GM15510 (cell line): ENCODE results near the gene CST1.
"Not testable (repeated sequence)": the region's sequence is repeated elsewhere in the genome, so short reads cannot be mapped to it uniquely, and the experiment has no call there.

ENCODE experiments used
- POLR2A ChIP-seq: IDR thresholded peaks from 3 replicates; pipeline ENCODE4 v1.6.1; 2011; ENCODE audit warnings: borderline replicate concordance; ENCODE audit not compliant: insufficient read length; ENCODE audit errors: extremely low read depth

Gene CST1

GRCh38 chr20:23750786-23751185, at the start of gene CST1:
Gene CST1 (minus strand): TSS chr20:23750935. CDS start chr20:23750866, 69 bp downstream.
- not testable (repeated sequence) for TF ChIP-seq POLR2A

- TF ChIP-seq POLR2A, result no peak
Measured at GRCh38 chr20:23795526-23795925, 44.8 kb upstream of the CST1 start.

GRCh38 chr20:23794841-23795240, 44.1 kb upstream of the CST1 start:
- no peak for TF ChIP-seq POLR2A

- TF ChIP-seq POLR2A, result no peak
Measured at GRCh38 chr20:23794065-23794464, 43.3 kb upstream of the CST1 start.

- no peak for TF ChIP-seq POLR2A
Measured at GRCh38 chr20:23783447-23783846, 32.7 kb upstream of the CST1 start.

- no peak for TF ChIP-seq POLR2A
Measured at GRCh38 chr20:23782366-23782983, 31.7 kb upstream of the CST1 start.

GRCh38 chr20:23776067-23776771, 25.5 kb upstream of the CST1 start:
- no peak for TF ChIP-seq POLR2A

GRCh38 chr20:23774081-23774480, 23.3 kb upstream of the CST1 start:
- TF ChIP-seq POLR2A, result no peak

GRCh38 chr20:23773579-23773978, 22.8 kb upstream of the CST1 start:
- no peak for TF ChIP-seq POLR2A

GRCh38 chr20:23773127-23773526, 22.4 kb upstream of the CST1 start:
- TF ChIP-seq POLR2A, result no peak

GRCh38 chr20:23772074-23772473, 21.3 kb upstream of the CST1 start:
- TF ChIP-seq POLR2A, result no peak

- TF ChIP-seq POLR2A, result no peak
Measured at GRCh38 chr20:23770384-23770783, 19.6 kb upstream of the CST1 start.

- TF ChIP-seq POLR2A, result no peak
Measured at GRCh38 chr20:23766531-23766930, 15.8 kb upstream of the CST1 start.

- no peak for TF ChIP-seq POLR2A
Measured at GRCh38 chr20:23765578-23765977, 14.8 kb upstream of the CST1 start.

GRCh38 chr20:23763345-23763744, 12.6 kb upstream of the CST1 start:
- no peak for TF ChIP-seq POLR2A

GRCh38 chr20:23759306-23759940, 8.7 kb upstream of the CST1 start:
- TF ChIP-seq POLR2A, result no peak
